Activated CD4-positive, alpha-beta T cell treated with anti-CD3 and anti-CD28 coated beads, Interleukin-2, amount 10 ng/mL, durations not matched to agents 24 days and 14 days (primary cell): ENCODE data around the gene MRPL42. TPM values are rescaled to one million over a fixed set of nuclear protein-coding genes. Genes with fewer than 3 reads are reported as not detected.
"Not testable (repeated sequence)": the region's sequence is repeated elsewhere in the genome, so short reads cannot be mapped to it uniquely, and the experiment has no call there.

Experiments used
- DNase-seq: peaks from one replicate; pipeline ENCODE4 v3.0.0; 2022
- H3K27ac Mint-ChIP-seq: one replicate; pipeline ENCODE4 v1.8.0; 2022; ENCODE audit warnings: mild to moderate bottlenecking, mixed read lengths
- H3K27me3 Mint-ChIP-seq: one replicate; pipeline ENCODE4 v1.8.0; 2022; ENCODE audit warnings: mixed read lengths
- H3K36me3 Mint-ChIP-seq: one replicate; pipeline ENCODE4 v1.8.0; 2022; ENCODE audit warnings: low read depth, mild to moderate bottlenecking, mixed read lengths
- H3K4me1 Mint-ChIP-seq: one replicate; pipeline ENCODE4 v1.8.0; 2021; ENCODE audit warnings: mixed read lengths
- H3K4me3 Mint-ChIP-seq: one replicate; pipeline ENCODE4 v1.8.0; 2022; ENCODE audit warnings: mild to moderate bottlenecking, moderate library complexity, mixed read lengths
- H3K9me3 Mint-ChIP-seq: one replicate; pipeline ENCODE4 v1.8.0; 2021; ENCODE audit warnings: mixed read lengths
- intact Hi-C: fragments of 100-400 bp; cut with micrococcal nuclease; formaldehyde crosslinking; loops from one replicate; pipeline ENCODE4 v1.15.1; 2023
- total RNA-seq: library from RNA; stranded (reverse); gene quantifications from 2 replicates; pipeline ENCODE4 v1.2.3, GENCODE V29; 2022

The MRPL42 gene
- total RNA-seq, 1 donor from 2014 or later = 92.4 TPM

DNA sequence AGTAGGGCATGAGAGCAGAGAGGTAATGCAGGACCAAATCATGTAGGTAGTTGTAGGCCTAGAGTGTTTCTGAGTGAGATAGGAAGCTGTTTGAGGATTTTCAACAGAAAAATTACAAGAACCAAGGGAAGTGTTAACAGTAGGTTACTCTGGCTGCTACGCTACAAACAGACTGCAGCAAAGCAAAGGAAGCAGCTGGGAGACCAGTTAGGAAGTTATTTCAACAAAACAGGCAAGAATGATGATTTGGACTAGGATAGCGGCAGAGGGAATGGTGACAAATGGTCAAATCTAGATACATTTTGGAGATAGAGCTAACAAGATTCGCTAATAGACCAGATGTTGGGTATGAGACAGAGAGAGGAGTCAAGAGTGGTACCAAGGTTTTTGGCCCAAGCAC, 26.8 kb downstream of the MRPL42 start:
- H3K27ac Mint-ChIP-seq = no peak overlapping the region
- H3K36me3 Mint-ChIP-seq = peaks cover 54% of the 10 kb centered on the region
- H3K27me3 Mint-ChIP-seq = no peaks in the 10 kb centered on the region
- peaks cover 9% of the 10 kb centered on the region for H3K4me1 Mint-ChIP-seq
- H3K9me3 Mint-ChIP-seq = peaks cover 7% of the 10 kb centered on the region
- no peak overlapping the region for H3K4me3 Mint-ChIP-seq
- intact Hi-C loops = no loop called here
- no peak for DNase-seq

DNA sequence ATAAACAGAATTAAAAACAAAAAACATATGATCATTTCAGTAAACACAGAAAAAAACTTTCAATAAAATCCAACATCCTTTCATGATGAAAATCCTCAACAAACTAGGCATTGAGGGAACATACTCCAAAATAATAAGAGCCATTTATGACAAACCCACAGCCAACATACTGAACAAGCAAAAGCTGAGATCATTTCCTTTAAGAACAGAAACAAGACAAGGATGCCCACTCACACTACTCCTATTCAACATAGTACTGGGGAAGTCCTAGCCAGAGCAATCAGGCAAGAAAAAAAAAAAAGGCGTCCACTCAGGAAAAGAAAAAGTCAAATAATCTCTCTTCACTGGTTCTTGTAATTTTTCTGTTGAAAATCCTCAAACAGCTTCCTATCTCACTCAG, 30.1 kb downstream of the MRPL42 start:
- H3K9me3 Mint-ChIP-seq = peaks cover 7% of the 10 kb centered on the region

DNA sequence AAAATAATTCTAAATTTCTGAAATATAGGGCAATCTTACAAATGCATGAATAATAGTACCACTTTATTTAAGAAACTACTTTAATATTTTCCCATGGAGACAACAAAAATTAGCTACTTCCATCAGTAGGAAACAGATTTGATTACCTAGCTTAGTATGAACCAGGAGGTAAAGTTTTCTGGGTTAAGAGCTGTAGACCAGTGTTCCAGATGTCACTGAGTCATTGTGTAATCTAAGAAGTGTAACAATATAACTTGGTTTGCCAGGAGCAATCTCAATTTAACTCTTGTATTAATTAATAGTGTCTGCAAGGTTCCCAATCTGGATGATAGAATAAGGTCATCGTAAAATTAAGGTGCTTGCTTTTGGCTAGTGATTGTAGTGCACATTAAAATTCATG, 31.5 kb downstream of the MRPL42 start:
- H3K4me1 Mint-ChIP-seq, H3K4me3 Mint-ChIP-seq, H3K9me3 Mint-ChIP-seq, intact Hi-C loops, H3K27me3 Mint-ChIP-seq, H3K27ac Mint-ChIP-seq, DNase-seq: not testable (repeated sequence)
- H3K36me3 Mint-ChIP-seq = peaks cover 40% of the 10 kb centered on the region

More for the DNA sequence above, 30.1 kb downstream of the MRPL42 start:
- no peak for DNase-seq
- H3K27me3 Mint-ChIP-seq = no peaks in the 10 kb centered on the region
- peaks cover 33% of the 10 kb centered on the region for H3K36me3 Mint-ChIP-seq
- intact Hi-C loops = no loop called here
- H3K27ac Mint-ChIP-seq = peak overlapping the region; percentile 32
- peaks cover 8% of the 10 kb centered on the region for H3K4me1 Mint-ChIP-seq
- no peak overlapping the region for H3K4me3 Mint-ChIP-seq

GRCh38 chr12:93500201-93500600, 32.9 kb downstream of the MRPL42 start:
- intact Hi-C loops = no loop called here
- Mint-ChIP-seq H3K4me3 (no peak overlapping the region), H3K9me3 (peaks cover 7% of the 10 kb centered on the region)

DNA sequence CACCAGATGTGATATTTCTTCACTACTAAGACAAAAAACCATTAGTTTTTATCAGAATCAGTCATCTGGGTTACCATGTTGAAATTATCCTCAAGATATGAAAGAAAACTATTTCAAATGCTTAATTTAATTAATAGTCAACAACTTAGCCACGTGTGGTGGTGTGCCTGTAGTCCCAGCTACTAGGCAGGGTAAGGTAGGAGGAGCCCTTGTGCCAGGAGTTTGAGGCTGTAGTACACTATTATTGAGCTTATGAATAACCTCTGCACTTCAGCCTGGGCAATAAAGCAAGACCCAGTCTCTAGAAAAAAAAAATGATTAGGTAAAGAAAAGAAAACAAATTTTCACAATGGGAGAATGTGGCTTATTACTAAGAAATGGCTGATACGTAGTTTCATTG, 33.4 kb downstream of the MRPL42 start:
- peaks cover 35% of the 10 kb centered on the region for H3K36me3 Mint-ChIP-seq
- H3K4me3 Mint-ChIP-seq = no peak overlapping the region
- peaks cover 13% of the 10 kb centered on the region for H3K4me1 Mint-ChIP-seq
- intact Hi-C loops = no loop called here
- H3K27me3 Mint-ChIP-seq = no peaks in the 10 kb centered on the region
- no peak overlapping the region for H3K27ac Mint-ChIP-seq
- peaks cover 7% of the 10 kb centered on the region for H3K9me3 Mint-ChIP-seq
- DNase-seq = no peak

More at GRCh38 chr12:93500201-93500600, 32.9 kb downstream of the MRPL42 start:
- no peak for DNase-seq
- Mint-ChIP-seq H3K4me1 (peaks cover 9% of the 10 kb centered on the region), H3K27me3 (no peaks in the 10 kb centered on the region), H3K27ac (no peak overlapping the region), H3K36me3 (peaks cover 36% of the 10 kb centered on the region)

GRCh38 chr12:93502802-93503623, 35.7 kb downstream of the MRPL42 start:
- H3K4me3 Mint-ChIP-seq = no peak overlapping the region
- peaks cover 21% of the 10 kb centered on the region for H3K36me3 Mint-ChIP-seq

DNA sequence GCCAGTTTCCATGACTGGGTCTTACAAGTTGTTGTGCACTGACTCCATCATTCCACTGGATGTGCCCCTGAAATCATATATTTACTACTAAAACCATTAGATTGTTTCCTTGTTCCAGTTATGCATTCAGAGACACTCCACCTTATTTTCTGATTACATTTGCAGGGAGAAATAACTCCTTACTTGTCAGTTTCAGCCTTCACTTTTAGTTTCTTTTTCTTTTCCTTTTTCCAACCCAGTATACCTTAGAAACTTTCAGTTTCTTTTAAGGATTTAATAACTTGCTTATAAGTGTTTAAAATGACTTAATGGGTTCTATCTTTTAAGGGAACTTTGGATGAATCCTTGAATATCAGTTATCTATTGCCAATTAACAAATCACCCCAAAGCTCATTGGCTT, 39.9 kb downstream of the MRPL42 start:
- Mint-ChIP-seq H3K4me3 (peak overlapping the region; percentile 36), H3K4me1 (peaks cover 18% of the 10 kb centered on the region), H3K27me3 (no peaks in the 10 kb centered on the region), H3K36me3 (peaks cover 30% of the 10 kb centered on the region), H3K27ac (peak overlapping the region; percentile 30), H3K9me3 (no peaks in the 10 kb centered on the region)
- intact Hi-C loops = no loop called here
- DNase-seq = no peak

More at GRCh38 chr12:93502802-93503623, 35.7 kb downstream of the MRPL42 start:
- intact Hi-C loops = loop anchor here (2.0 kb wide), 4 partner anchors 68 to 476 kb away; no protein-coding TSS in a partner anchor
- H3K4me1 Mint-ChIP-seq = peaks cover 18% of the 10 kb centered on the region
- no peak overlapping the region for H3K27ac Mint-ChIP-seq
- H3K9me3 Mint-ChIP-seq = no peaks in the 10 kb centered on the region
- DNase-seq = peak; percentile 90
- no peaks in the 10 kb centered on the region for H3K27me3 Mint-ChIP-seq

DNA sequence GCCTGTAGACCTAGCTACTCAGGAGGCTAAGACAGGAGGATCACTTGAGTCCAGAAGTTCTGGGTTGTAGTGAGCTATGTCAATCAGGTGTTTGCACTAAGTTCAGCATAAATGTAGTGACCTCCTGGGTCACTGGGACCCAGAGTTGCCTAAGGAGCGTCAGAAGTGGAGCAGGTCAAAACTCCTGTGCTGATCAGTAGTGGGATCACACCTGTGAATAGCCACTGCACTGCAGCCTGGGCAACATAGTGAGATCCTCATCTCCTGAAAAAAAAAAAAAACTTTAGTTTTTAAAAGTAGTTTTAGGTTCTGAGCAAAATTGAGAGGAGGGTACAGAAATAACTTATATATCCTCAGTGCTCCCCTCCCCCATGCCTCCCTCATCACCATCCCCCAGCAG, 42.2 kb downstream of the MRPL42 start:
- H3K27me3 Mint-ChIP-seq = no peaks in the 10 kb centered on the region
- no peak overlapping the region for H3K27ac Mint-ChIP-seq
- H3K4me3 Mint-ChIP-seq = no peak overlapping the region
- H3K9me3 Mint-ChIP-seq = no peaks in the 10 kb centered on the region
- peaks cover 19% of the 10 kb centered on the region for H3K36me3 Mint-ChIP-seq
- peaks cover 16% of the 10 kb centered on the region for H3K4me1 Mint-ChIP-seq
- intact Hi-C loops = no loop called here
- DNase-seq = no peak

GRCh38 chr12:93514853-93515252, 47.5 kb downstream of the MRPL42 start:
- Mint-ChIP-seq H3K27me3 (no peaks in the 10 kb centered on the region), H3K9me3 (no peaks in the 10 kb centered on the region), H3K36me3 (peaks cover 4% of the 10 kb centered on the region), H3K4me3 (no peak overlapping the region), H3K27ac (no peak overlapping the region), H3K4me1 (no peaks in the 10 kb centered on the region)
- intact Hi-C loops = no loop called here
- DNase-seq = no peak

DNA sequence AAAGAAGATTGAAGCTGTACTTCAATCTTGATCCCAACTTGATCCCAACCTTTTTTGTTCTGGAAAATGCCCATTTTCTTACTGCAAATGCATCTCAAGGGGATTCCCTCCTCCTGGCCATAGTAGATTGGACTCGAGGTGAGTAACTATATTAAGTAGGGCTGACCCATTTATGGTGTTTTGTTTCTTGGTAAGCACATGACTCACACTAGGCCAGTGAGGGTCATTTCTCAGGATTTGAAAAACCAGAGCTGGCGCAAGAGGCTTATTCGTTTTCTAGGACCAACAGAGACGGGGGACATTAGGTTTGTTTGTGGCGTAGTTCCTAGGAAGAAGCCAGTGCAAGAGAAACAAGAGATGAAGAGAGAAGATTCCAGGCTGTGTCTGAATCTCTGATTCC, 51.4 kb downstream of the MRPL42 start:
- no peak for DNase-seq
- H3K9me3 Mint-ChIP-seq = no peaks in the 10 kb centered on the region
- H3K4me3 Mint-ChIP-seq = no peak overlapping the region
- intact Hi-C loops = no loop called here
- no peaks in the 10 kb centered on the region for H3K27me3 Mint-ChIP-seq
- no peaks in the 10 kb centered on the region for H3K4me1 Mint-ChIP-seq
- H3K36me3 Mint-ChIP-seq = no peaks in the 10 kb centered on the region
- H3K27ac Mint-ChIP-seq = no peak overlapping the region

GRCh38 chr12:93519859-93520258, 52.5 kb downstream of the MRPL42 start:
- intact Hi-C loops = no loop called here
- Mint-ChIP-seq H3K4me1 (no peaks in the 10 kb centered on the region), H3K27ac (no peak overlapping the region), H3K27me3 (no peaks in the 10 kb centered on the region), H3K4me3 (no peak overlapping the region), H3K9me3 (no peaks in the 10 kb centered on the region), H3K36me3 (no peaks in the 10 kb centered on the region)
- no peak for DNase-seq

GRCh38 chr12:93520454-93520853, 53.1 kb downstream of the MRPL42 start:
- no peak overlapping the region for H3K27ac Mint-ChIP-seq

GRCh38 chr12:93521225-93522080, 54.1 kb downstream of the MRPL42 start:
- no peak for DNase-seq
- Mint-ChIP-seq H3K36me3 (no peaks in the 10 kb centered on the region), H3K27me3 (peaks cover 2% of the 10 kb centered on the region), H3K9me3 (no peaks in the 10 kb centered on the region), H3K27ac (no peak overlapping the region), H3K4me1 (peaks cover 3% of the 10 kb centered on the region), H3K4me3 (no peak overlapping the region)
- intact Hi-C loops = no loop called here

More at GRCh38 chr12:93520454-93520853, 53.1 kb downstream of the MRPL42 start:
- Mint-ChIP-seq H3K36me3 (no peaks in the 10 kb centered on the region), H3K9me3 (no peaks in the 10 kb centered on the region), H3K4me1 (no peaks in the 10 kb centered on the region), H3K27me3 (no peaks in the 10 kb centered on the region), H3K4me3 (no peak overlapping the region)
- intact Hi-C loops = no loop called here
- no peak for DNase-seq
